ENCODE results near the gene FAM240A. TPM values are rescaled to one million over a fixed set of nuclear protein-coding genes. Genes with fewer than 3 reads are reported as not detected.

FAM240A gene
- total RNA-seq, 1 experiment from 2014 or later, result not detected

DNA sequence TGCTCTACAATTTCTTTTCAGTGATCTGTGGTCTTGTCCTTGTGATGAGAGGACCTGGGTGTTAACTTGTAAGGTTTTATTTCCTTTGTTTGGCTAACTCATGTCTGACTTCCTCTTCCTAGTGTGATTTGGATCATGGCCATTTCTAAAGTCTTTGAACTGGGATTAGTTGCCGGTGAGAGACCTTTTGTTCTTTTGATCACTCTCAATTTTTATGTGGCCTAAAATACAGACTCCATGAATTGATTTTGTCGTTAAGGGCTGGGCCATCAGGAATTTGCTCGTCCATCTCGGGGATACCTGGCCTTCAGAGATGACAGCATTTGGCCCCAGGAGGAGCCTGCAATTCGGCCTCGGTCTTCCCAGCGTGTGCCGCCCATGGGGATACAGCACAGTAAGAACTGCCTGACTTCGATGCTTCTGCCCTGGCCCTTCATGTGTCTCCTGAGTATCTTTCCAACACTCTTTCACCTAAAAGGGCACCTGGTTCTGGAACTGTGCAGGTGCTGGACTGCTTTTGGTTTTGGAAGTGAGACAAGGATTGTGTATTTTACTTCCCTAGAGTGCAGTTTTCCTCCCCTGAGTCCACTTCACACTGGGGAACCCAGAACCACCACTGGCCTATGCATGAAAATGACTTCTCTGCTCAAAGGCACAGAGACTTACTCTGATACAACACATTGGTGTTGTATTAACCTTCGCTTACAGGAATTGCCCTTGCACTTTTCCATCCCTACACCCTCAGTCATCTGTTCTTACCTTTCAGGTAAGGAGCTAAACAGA lies 33.2 kb upstream of the FAM240A start:
- H3K9me3 ChIP-seq (ENCODE audit: insufficient read depth, low read depth), result no peaks in the 10 kb centered on the region
- no peaks in the 10 kb centered on the region for H3K36me3 ChIP-seq (ENCODE audit: low read depth)
- TF ChIP-seq, protein P1, sequence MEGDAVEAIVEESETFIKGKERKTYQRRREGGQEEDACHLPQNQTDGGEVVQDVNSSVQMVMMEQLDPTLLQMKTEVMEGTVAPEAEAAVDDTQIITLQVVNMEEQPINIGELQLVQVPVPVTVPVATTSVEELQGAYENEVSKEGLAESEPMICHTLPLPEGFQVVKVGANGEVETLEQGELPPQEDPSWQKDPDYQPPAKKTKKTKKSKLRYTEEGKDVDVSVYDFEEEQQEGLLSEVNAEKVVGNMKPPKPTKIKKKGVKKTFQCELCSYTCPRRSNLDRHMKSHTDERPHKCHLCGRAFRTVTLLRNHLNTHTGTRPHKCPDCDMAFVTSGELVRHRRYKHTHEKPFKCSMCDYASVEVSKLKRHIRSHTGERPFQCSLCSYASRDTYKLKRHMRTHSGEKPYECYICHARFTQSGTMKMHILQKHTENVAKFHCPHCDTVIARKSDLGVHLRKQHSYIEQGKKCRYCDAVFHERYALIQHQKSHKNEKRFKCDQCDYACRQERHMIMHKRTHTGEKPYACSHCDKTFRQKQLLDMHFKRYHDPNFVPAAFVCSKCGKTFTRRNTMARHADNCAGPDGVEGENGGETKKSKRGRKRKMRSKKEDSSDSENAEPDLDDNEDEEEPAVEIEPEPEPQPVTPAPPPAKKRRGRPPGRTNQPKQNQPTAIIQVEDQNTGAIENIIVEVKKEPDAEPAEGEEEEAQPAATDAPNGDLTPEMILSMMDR (conservative IDR thresholded peaks at IDR 0.05), result no peak
- no peak for TF ChIP-seq EZH2 (IDR thresholded peaks at IDR 0.05; ENCODE audit: low read depth)
- intact Hi-C loops (cut with micrococcal nuclease; ENCODE audit: unreplicated experiment), result no loop called here
- no peak overlapping the region for H2AFZ ChIP-seq
- H3K79me2 ChIP-seq (ENCODE audit: low read depth), result no peaks in the 10 kb centered on the region
- ChIA-PET CTCF (no interaction called here), POLR2A (ENCODE audit: unreplicated experiment) (no interaction called here)
- H3F3A ChIP-seq (ENCODE audit: insufficient read depth, low read depth), result no peaks in the 10 kb centered on the region
- no TSS peak for BruUV-seq (replicated peaks)
- H3K27me3 ChIP-seq (ENCODE audit: insufficient read depth, low read depth), result no peaks in the 10 kb centered on the region
- H3K4me3 ChIP-seq, result no peak overlapping the region
- H3K4me1 ChIP-seq (replicated peaks; ENCODE audit: insufficient read depth), result no peaks in the 10 kb centered on the region
- no peaks in the 10 kb centered on the region for H3K9me2 ChIP-seq (ENCODE audit: insufficient read depth)
- H3K27ac ChIP-seq, result no peak overlapping the region
- no peak overlapping the region for H3K4me2 ChIP-seq
- DNase-seq, result no peak
- H4K20me1 ChIP-seq (ENCODE audit: insufficient read depth), result no peaks in the 10 kb centered on the region

DNA sequence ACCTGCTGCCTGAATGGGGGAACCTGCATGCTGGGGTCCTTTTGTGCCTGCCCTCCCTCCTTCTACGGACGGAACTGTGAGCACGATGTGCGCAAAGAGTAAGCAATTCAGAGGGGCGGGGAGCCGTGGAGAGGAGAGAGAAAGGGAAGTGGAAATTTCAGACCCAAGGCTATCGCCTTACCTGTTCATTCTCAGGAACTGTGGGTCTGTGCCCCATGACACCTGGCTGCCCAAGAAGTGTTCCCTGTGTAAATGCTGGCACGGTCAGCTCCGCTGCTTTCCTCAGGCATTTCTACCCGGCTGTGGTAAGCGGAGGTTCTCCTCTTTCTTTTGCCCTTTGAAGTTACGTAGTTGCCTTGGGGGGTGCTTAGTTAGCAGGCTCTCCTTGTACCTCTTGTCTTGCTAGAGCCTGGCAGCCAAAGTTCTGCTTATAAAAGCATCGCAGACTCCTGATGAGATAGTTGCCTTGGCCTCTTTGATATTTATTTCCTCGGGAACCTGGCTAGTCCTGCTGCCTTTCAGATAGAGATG lies 32.5 kb upstream of the FAM240A start:
- no peaks in the 10 kb centered on the region for H3K36me3 ChIP-seq (ENCODE audit: low read depth)
- H3K4me1 ChIP-seq (replicated peaks; ENCODE audit: insufficient read depth), result no peaks in the 10 kb centered on the region
- H3F3A ChIP-seq (ENCODE audit: insufficient read depth, low read depth), result no peaks in the 10 kb centered on the region
- no TSS peak for BruUV-seq (replicated peaks)
- CTCF ChIA-PET, result no interaction called here
- POLR2A ChIA-PET (ENCODE audit: unreplicated experiment), result no interaction called here
- H3K4me3 ChIP-seq, result no peak overlapping the region
- H3K9me3 ChIP-seq (ENCODE audit: insufficient read depth, low read depth), result no peaks in the 10 kb centered on the region
- no peak for TF ChIP-seq EZH2 (IDR thresholded peaks at IDR 0.05; ENCODE audit: low read depth)
- TF ChIP-seq, protein P1 (conservative IDR thresholded peaks at IDR 0.05), result no peak
- H3K9me2 ChIP-seq (ENCODE audit: insufficient read depth), result no peaks in the 10 kb centered on the region
- no peak overlapping the region for H3K27ac ChIP-seq
- no peaks in the 10 kb centered on the region for H3K27me3 ChIP-seq (ENCODE audit: insufficient read depth, low read depth)
- intact Hi-C loops (cut with micrococcal nuclease; ENCODE audit: unreplicated experiment), result no loop called here
- no peaks in the 10 kb centered on the region for H4K20me1 ChIP-seq (ENCODE audit: insufficient read depth)
- DNase-seq, result no peak
- H3K79me2 ChIP-seq (ENCODE audit: low read depth), result no peaks in the 10 kb centered on the region
- H2AFZ ChIP-seq, result no peak overlapping the region
- no peak overlapping the region for H3K4me2 ChIP-seq

DNA sequence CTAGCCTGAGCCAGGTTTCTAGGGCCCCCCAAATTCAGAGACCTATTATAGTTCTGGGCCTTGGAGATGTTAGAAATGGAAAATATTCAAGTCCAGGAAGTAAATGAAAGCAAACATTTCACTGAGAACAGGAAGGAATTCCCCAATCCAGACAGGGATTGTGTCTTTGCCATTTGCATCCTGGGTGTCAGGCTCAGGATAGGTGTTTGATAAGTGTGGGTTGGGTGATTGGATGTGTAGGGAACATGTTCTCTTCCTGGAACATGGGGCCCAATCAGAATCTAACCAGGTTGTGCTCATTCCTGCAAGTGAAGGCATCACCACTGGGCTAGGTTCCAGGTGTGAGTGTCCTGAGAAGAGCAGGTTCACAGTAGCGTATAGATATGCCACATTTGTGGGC lies 31.6 kb upstream of the FAM240A start:
- Histone ChIP-seq H3K27me3 (ENCODE audit: insufficient read depth, low read depth) (no peaks in the 10 kb centered on the region), H3K4me1 (replicated peaks; ENCODE audit: insufficient read depth) (no peaks in the 10 kb centered on the region), H3K4me2 (no peak overlapping the region), H3K9me2 (ENCODE audit: insufficient read depth) (no peaks in the 10 kb centered on the region), H3K36me3 (ENCODE audit: low read depth) (no peaks in the 10 kb centered on the region), H3K9me3 (ENCODE audit: insufficient read depth, low read depth) (no peaks in the 10 kb centered on the region), H3K27ac (no peak overlapping the region), H2AFZ (no peak overlapping the region), H3K4me3 (no peak overlapping the region), H3K79me2 (ENCODE audit: low read depth) (no peaks in the 10 kb centered on the region), H4K20me1 (ENCODE audit: insufficient read depth) (no peaks in the 10 kb centered on the region), H3F3A (ENCODE audit: insufficient read depth, low read depth) (no peaks in the 10 kb centered on the region)
- TF ChIP-seq EZH2 (IDR thresholded peaks at IDR 0.05; ENCODE audit: low read depth), result no peak
- TF ChIP-seq, protein P1 (conservative IDR thresholded peaks at IDR 0.05), result no peak
- ChIA-PET POLR2A (ENCODE audit: unreplicated experiment) (no interaction called here), CTCF (no interaction called here)
- BruUV-seq (replicated peaks), result no TSS peak
- DNase-seq, result no peak
- intact Hi-C loops (cut with micrococcal nuclease; ENCODE audit: unreplicated experiment), result no loop called here
